Transverse colon (tissue), 4 donors: ENCODE measurements around the gene LDLRAD1. TPM values are rescaled to one million over a fixed set of nuclear protein-coding genes. Genes with fewer than 3 reads are reported as not detected.
"Not testable (repeated sequence)": the region's sequence is repeated elsewhere in the genome, so short reads cannot be mapped to it uniquely, and the experiment has no call there.

Experiments
- DNase-seq: peaks from one replicate; pipeline ENCODE4 v3.0.0-alpha.2; 2019
- H3K27ac ChIP-seq, 4 donors: fragments of 200-600 bp; sonication (generic); 2 replicates each; pipeline ENCODE4 v1.5.1; 2016 to 2018; ENCODE audit warnings: inconsistent platforms in 4 of 4
- H3K27me3 ChIP-seq: fragments of 200-600 bp; sonication (generic); 2 replicates; pipeline ENCODE4 v1.5.1; 2017; ENCODE audit warnings: inconsistent platforms
- H3K36me3 ChIP-seq, 4 donors: fragments of 200-600 bp; sonication (generic); 2 replicates each; pipeline ENCODE4 v1.5.1; 2017 to 2019; ENCODE audit warnings: inconsistent platforms in 4 of 4
- H3K4me1 ChIP-seq, 4 donors: fragments of 200-600 bp; sonication (generic); 2 replicates each; pipeline ENCODE4 v1.5.1; 2017 to 2020; ENCODE audit warnings: inconsistent platforms in 4 of 4
- H3K4me3 ChIP-seq, 4 donors: fragments of 200-600 bp; sonication (generic); 1 replicate in 1 of 4; 2 replicates in 3 of 4; pipeline versions ENCODE4 v1.5.1 to v1.6.1; 2017 to 2019; ENCODE audit warnings: inconsistent platforms in 4 of 4
- H3K9me3 ChIP-seq, 2 donors: fragments of 200-600 bp; sonication (generic); 2 replicates each; pipeline ENCODE4 v1.5.1; 2017 to 2019; ENCODE audit warnings: inconsistent platforms in 2 of 2
- EP300 ChIP-seq: sonication (generic); formaldehyde crosslinking; IDR thresholded peaks from one replicate; pipeline ENCODE4 v1.6.1; 2017; ENCODE audit warnings: antibody characterized with exemption, low read depth
- POLR2A ChIP-seq: fragments of 450-650 bp; IDR thresholded peaks from one replicate; pipeline ENCODE4 v1.6.1; 2016; ENCODE audit warnings: antibody characterized with exemption, mild to moderate bottlenecking, moderate library complexity
- POLR2AphosphoS5 ChIP-seq, 3 donors: sonication (generic); formaldehyde crosslinking; IDR thresholded peaks; one replicate each; pipeline ENCODE4 v1.6.1; 2016; ENCODE audit warnings: antibody characterized with exemption in 3 of 3
- WGBS, 2 donors: methylation state at CpG; one replicate each; pipeline ENCODE4 v1.1.5; 2018; ENCODE audit warnings: low coverage in 1 of 2; 5-methylcytosine and 5-hydroxymethylcytosine counted together
- in situ Hi-C, 4 donors: fragments of 200-750 bp; cut with MboI; loops; one replicate each; pipeline versions ENCODE4 v1.15.0 to v1.15.1; 2017; ENCODE audit warnings: low sequenced_read_pairs in 3 of 4, low pct_ligation_motif_present in 1 of 4, low pct_unique_long_range_greater_than_20kb in 1 of 4
- intact Hi-C: fragments of 100-400 bp; cut with DNase I; formaldehyde crosslinking; loops from one replicate; pipeline ENCODE4 v1.15.1; 2023; ENCODE audit warnings: low total_unique reads
- total RNA-seq, 4 donors: library from RNA; depleted of rRNA; stranded (reverse); fragments of >200 nt; gene quantifications; one replicate each; pipeline ENCODE4 v1.1.0, GENCODE V29; 2016
- TF ChIP-seq, protein P1 (sequence below), 5 experiments: fragments of 200-600 bp in 3 of 5; fragments of 450-650 bp in 2 of 5; sonication (generic) in 3 of 5; IDR thresholded peaks; 1 replicate in 2 of 5; 2 replicates in 3 of 5; pipeline ENCODE4 v1.5.1; 2016 to 2017; ENCODE audit warnings: antibody characterized with exemption in 5 of 5, inconsistent platforms in 3 of 5, mild to moderate bottlenecking in 2 of 5, moderate library complexity in 1 of 5

The LDLRAD1 gene
- total RNA-seq, 4 donors from 2014 or later: not detected

DNA sequence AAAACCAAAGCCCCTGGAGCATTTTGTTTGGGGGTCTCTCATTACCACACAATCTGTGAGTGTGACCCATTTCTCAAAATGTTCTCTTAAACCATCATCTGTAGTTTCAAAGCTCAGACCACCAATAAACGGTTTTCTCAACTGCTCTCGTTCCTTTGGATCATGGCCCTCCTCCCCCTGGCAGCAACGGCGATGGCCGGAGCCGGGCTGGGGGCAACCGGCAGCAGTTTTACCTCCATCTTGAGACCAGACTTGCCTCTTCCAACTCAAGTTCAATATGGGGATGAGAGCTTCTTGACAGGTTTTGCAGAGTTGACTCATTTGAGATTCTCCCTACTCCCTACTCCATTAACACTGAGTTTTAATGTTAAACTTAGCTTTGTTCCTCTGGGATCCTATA, 42.1 kb downstream of the LDLRAD1 start:
- intact Hi-C loops: no loop called here

DNA sequence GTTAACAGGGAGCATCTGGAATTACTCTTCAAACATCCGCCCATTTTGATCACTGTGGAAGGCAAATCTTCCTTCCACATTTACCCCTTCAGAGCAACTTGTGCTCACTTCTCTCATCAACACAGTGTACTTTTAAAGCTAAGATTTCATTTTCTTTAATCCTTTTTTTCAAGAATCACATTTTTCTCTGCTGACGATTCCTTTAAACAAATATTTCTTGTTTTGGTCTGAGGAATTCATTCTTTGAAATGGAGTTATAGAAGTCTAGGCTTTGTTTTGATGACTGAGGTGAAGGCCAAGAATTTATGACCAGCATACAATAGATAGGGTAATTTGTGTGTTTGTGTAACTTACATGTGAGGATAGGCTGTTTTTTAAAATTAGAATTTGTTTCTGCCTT, 46.3 kb downstream of the LDLRAD1 start:
- 72 to 77% methylated on average over 2 of the region's 2 CpGs for WGBS, 2 donors
- intact Hi-C loops: no loop called here
- no peak for DNase-seq
- TF ChIP-seq EP300: no peak
- no peak for TF ChIP-seq POLR2A
- TF ChIP-seq, protein P1, sequence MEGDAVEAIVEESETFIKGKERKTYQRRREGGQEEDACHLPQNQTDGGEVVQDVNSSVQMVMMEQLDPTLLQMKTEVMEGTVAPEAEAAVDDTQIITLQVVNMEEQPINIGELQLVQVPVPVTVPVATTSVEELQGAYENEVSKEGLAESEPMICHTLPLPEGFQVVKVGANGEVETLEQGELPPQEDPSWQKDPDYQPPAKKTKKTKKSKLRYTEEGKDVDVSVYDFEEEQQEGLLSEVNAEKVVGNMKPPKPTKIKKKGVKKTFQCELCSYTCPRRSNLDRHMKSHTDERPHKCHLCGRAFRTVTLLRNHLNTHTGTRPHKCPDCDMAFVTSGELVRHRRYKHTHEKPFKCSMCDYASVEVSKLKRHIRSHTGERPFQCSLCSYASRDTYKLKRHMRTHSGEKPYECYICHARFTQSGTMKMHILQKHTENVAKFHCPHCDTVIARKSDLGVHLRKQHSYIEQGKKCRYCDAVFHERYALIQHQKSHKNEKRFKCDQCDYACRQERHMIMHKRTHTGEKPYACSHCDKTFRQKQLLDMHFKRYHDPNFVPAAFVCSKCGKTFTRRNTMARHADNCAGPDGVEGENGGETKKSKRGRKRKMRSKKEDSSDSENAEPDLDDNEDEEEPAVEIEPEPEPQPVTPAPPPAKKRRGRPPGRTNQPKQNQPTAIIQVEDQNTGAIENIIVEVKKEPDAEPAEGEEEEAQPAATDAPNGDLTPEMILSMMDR (IDR thresholded peaks at IDR 0.05): no peak
- TF ChIP-seq POLR2AphosphoS5 (IDR thresholded peaks at IDR 0.05): no peak
- no peaks in the 10 kb centered on the region for H3K4me1 ChIP-seq
- H3K36me3 ChIP-seq: peaks cover 0 to 2% (median 0%) of the 10 kb centered on the region in 4 donors
- H3K9me3 ChIP-seq: no peaks in the 10 kb centered on the region
- in situ Hi-C loops: loop anchor here in 1 of 4 donors (25.0 kb wide), 1 partner anchor 109 kb away; no protein-coding TSS in a partner anchor
- H3K4me3 ChIP-seq: no peak overlapping the region
- H3K27me3 ChIP-seq: no peaks in the 10 kb centered on the region
- no peak overlapping the region for H3K27ac ChIP-seq

More for the DNA sequence above, 42.1 kb downstream of the LDLRAD1 start:
- Histone ChIP-seq H3K4me1 (no peaks in the 10 kb centered on the region), H3K27me3 (no peaks in the 10 kb centered on the region), H3K4me3 (no peak overlapping the region), H3K9me3 (no peaks in the 10 kb centered on the region), H3K36me3 (no peaks in the 10 kb centered on the region), H3K27ac (no peak overlapping the region)
- in situ Hi-C loops: no loop called here
- no peak for TF ChIP-seq POLR2AphosphoS5 (IDR thresholded peaks at IDR 0.05)
- no peak for TF ChIP-seq EP300
- TF ChIP-seq POLR2A: no peak
- TF ChIP-seq, protein P1 (IDR thresholded peaks at IDR 0.05): no peak
- WGBS, 2 donors: 93% methylated on average over 7 of the region's 7 CpGs; no CpG with 5 or more reads in 1 of the 2 donors
- DNase-seq: no peak

DNA sequence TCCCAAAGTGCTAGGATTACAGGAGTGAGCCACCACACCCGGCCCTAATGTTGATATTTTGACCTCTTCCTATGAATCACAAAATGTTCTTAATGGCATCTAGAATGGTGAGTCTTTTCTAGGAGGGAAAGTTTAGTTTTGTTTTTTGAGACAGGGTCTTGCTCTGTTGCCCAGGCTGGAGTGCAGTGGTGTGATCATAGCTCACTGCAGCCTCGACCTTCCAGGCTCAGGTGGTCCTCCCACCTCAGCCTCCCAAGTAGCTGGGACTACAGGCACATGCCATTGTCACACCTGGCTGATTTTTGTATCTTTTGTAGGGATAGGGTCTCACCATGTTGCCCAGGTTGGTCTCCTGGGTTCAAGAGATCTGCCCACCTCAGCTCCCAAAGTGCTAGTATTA, 48.7 kb downstream of the LDLRAD1 start:
- H3K4me1 ChIP-seq, H3K27ac ChIP-seq, intact Hi-C loops, H3K27me3 ChIP-seq, H3K4me3 ChIP-seq, H3K9me3 ChIP-seq, DNase-seq: not testable (repeated sequence)
- peaks cover 0 to 12% (median 3%) of the 10 kb centered on the region in 4 donors for H3K36me3 ChIP-seq
- in situ Hi-C loops: loop anchor here in 2 of 4 donors (10.0 to 25.0 kb wide), 2 partner anchors 107 to 115 kb away; no protein-coding TSS in a partner anchor
- WGBS, 2 donors: 82% methylated on average over 2 of the region's 2 CpGs; no CpG with 5 or more reads in 1 of the 2 donors

DNA sequence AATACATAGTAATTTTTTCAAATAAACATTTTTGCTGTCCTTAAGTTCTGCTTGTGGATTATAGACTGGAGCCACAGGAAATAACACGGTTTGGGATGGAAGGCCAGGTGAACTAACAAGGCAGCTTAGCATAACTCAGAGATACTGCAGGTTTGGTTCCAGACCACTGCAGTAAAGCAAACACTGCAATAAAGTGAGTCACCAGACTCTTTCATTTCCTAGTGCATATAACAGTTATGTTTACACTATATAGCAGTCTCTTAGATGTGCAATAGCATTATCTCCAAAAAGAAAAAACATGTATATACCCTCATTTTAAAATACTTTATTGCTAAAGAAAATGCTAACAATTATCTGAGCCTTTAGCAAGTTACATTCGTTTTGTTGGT, 49.9 kb downstream of the LDLRAD1 start:
- no peak for DNase-seq

More for the DNA sequence above, 49.9 kb downstream of the LDLRAD1 start:
- no peaks in the 10 kb centered on the region for H3K9me3 ChIP-seq
- TF ChIP-seq POLR2AphosphoS5 (IDR thresholded peaks at IDR 0.05) (no peak), EP300 (no peak), POLR2A (no peak)
- TF ChIP-seq, protein P1 (IDR thresholded peaks at IDR 0.05): no peak
- H3K4me3 ChIP-seq: no peak overlapping the region
- H3K36me3 ChIP-seq: peaks cover 0 to 12% (median 3%) of the 10 kb centered on the region in 4 donors
- no peaks in the 10 kb centered on the region for H3K4me1 ChIP-seq
- in situ Hi-C loops: loop anchor here in 2 of 4 donors (10.0 to 25.0 kb wide), 2 partner anchors 106 to 113 kb away; no protein-coding TSS in a partner anchor
- intact Hi-C loops: no loop called here
- 39 to 59% methylated on average over 2 of the region's 2 CpGs for WGBS, 2 donors
- no peak overlapping the region for H3K27ac ChIP-seq
- no peaks in the 10 kb centered on the region for H3K27me3 ChIP-seq
